Measurements from ENCODE around the gene CDCA8. TPM values are rescaled to one million over a fixed set of nuclear protein-coding genes. Genes with fewer than 3 reads are reported as not detected.

CDCA8 gene
- total RNA-seq, 1 experiment from 2014 or later: 51.7 TPM

GRCh38 chr1:37676281-37677142 lies 15.8 kb upstream of the CDCA8 start:
- Histone ChIP-seq H3K79me2 (ENCODE audit: insufficient read depth, low read length) (no peaks in the 10 kb centered on the region), H3K27me3 (ENCODE audit: insufficient read depth, low read length) (peaks cover 11% of the 10 kb centered on the region; the same call in 1 of the 2 replicates), H3K9ac (ENCODE audit: low read length) (no peak overlapping the region), H3K9me2 (ENCODE audit: insufficient read depth) (no peaks in the 10 kb centered on the region), H3K4me3 (replicated peaks in 1 of 2; ENCODE audit: low read depth in 1 of 2, low read length in 2 of 2) (no peak overlapping the region), H3K9me3 (ENCODE audit: control insufficient read depth in 1 of 2, insufficient read depth in 1 of 2, low read depth in 1 of 2, low read length in 2 of 2) (no peaks in the 10 kb centered on the region), H4K20me1 (ENCODE audit: insufficient read depth) (no peaks in the 10 kb centered on the region), H3K4me1 (ENCODE audit: control insufficient read depth in 1 of 2, insufficient read depth in 2 of 2, low read length in 2 of 2) (no peaks in the 10 kb centered on the region; a peak in 1 of 4 replicates), H3K4me2 (ENCODE audit: low read length) (no peak overlapping the region), H3K27ac (ENCODE audit: low read depth, low read length) (no peak overlapping the region), H3K36me3 (ENCODE audit: control insufficient read depth in 1 of 2, insufficient read depth in 2 of 2, low read length in 2 of 2) (no peaks in the 10 kb centered on the region; a peak in 1 of 4 replicates), H2AFZ (ENCODE audit: low read depth, low read length, poor library complexity, severe bottlenecking) (no peak overlapping the region)
- CTCF ChIA-PET: interaction anchor here (1.2 kb wide), 1 partner anchor 73 kb away, joined by 3 read pairs; no protein-coding TSS in a partner anchor
- RAD21 ChIA-PET (ENCODE audit: low non-redundant PET in 1 of 2, low total read pairs in 2 of 2, uncharacterized antibody in 2 of 2, unreplicated experiment in 2 of 2): no interaction called here
- TF ChIP-seq SIN3A (IDR thresholded peaks at IDR 0.05; ENCODE audit: low read depth) (no peak), TCF7L2 (IDR thresholded peaks at IDR 0.05; ENCODE audit: borderline replicate concordance, extremely low read depth, insufficient read depth, insufficient read length) (no peak), CBX3 (IDR thresholded peaks at IDR 0.05; ENCODE audit: low read depth) (no peak), POLR2A (IDR thresholded peaks at IDR 0.05; ENCODE audit: borderline replicate concordance, extremely low read depth, insufficient read depth, insufficient read length) (no peak), ATF3 (IDR thresholded peaks at IDR 0.05) (no peak), CTCF (IDR thresholded peaks at IDR 0.05 in 2 of 3, conservative IDR thresholded peaks at IDR 0.05 in 1 of 3; ENCODE audit: borderline replicate concordance in 1 of 3, insufficient read depth in 1 of 3, low read depth in 2 of 3, low read length in 2 of 3) (no peak), CEBPB (IDR thresholded peaks at IDR 0.05; ENCODE audit: low read depth) (no peak), EZH2phosphoT487 (IDR thresholded peaks at IDR 0.05; ENCODE audit: borderline replicate concordance) (no peak), ELF1 (IDR thresholded peaks at IDR 0.05; ENCODE audit: borderline replicate concordance, low read depth) (no peak), ZBTB33 (IDR thresholded peaks at IDR 0.05; ENCODE audit: extremely low read depth, insufficient replicate concordance, low read length) (no peak), FOSL1 (IDR thresholded peaks at IDR 0.05; ENCODE audit: low read depth) (no peak), ZNF274 (IDR thresholded peaks at IDR 0.05; ENCODE audit: low read depth, low read length) (no peak), SP1 (IDR thresholded peaks at IDR 0.05; ENCODE audit: low read depth) (no peak), EGR1 (IDR thresholded peaks at IDR 0.05; ENCODE audit: low read depth) (no peak)
- ATAC-seq (no peak), DNase-seq (ENCODE audit: low read depth, low spot score) (no peak)
- no TSS peak for BruUV-seq (replicated peaks)
- POLR2A ChIA-PET: no interaction called here
- intact Hi-C loops (cut with micrococcal nuclease): no loop called here
